NT2/D1 (cell line): ENCODE data around the gene OGFOD3.

ENCODE experiments used
- DNase-seq: peaks from one replicate; pipeline ENCODE4 v3.0.0-alpha.2; 2011; ENCODE audit warnings: low read depth, low spot score
- H3K27me3 ChIP-seq: 2 replicates; pipeline ENCODE4 v1.6.0; 2011; ENCODE audit warnings: mild to moderate bottlenecking; ENCODE audit not compliant: insufficient read length, insufficient read depth
- H3K36me3 ChIP-seq: 2 replicates; pipeline ENCODE4 v1.6.1; 2011; ENCODE audit warnings: mild to moderate bottlenecking, low read length, mixed read lengths; ENCODE audit not compliant: insufficient read depth, insufficient read length
- H3K4me1 ChIP-seq: 2 replicates; pipeline ENCODE4 v1.5.1; 2011; ENCODE audit not compliant: insufficient read depth, insufficient read length
- H3K4me3 ChIP-seq: 2 replicates; pipeline ENCODE4 v1.5.1; 2011; ENCODE audit warnings: low read depth; ENCODE audit not compliant: insufficient read length
- H3K9ac ChIP-seq: 2 replicates; pipeline ENCODE4 v1.6.0; 2011; ENCODE audit warnings: low read depth; ENCODE audit not compliant: insufficient read length
- H3K9me3 ChIP-seq: 2 replicates; pipeline ENCODE4 v1.5.1; 2011; ENCODE audit warnings: mild to moderate bottlenecking, low read length; ENCODE audit not compliant: insufficient read depth
- SUZ12 ChIP-seq: IDR thresholded peaks from 2 replicates; pipeline ENCODE4 v1.6.1; 2011; ENCODE audit not compliant: insufficient read length, insufficient read depth; ENCODE audit errors: extremely low read depth
- YY1 ChIP-seq: IDR thresholded peaks from 2 replicates; pipeline ENCODE4 v1.6.1; 2011; ENCODE audit not compliant: insufficient read length, insufficient read depth
- ZNF274 ChIP-seq: IDR thresholded peaks from 2 replicates; pipeline ENCODE4 v1.6.1; 2011; ENCODE audit warnings: mild to moderate bottlenecking, low read depth, low read length

The OGFOD3 gene

DNA sequence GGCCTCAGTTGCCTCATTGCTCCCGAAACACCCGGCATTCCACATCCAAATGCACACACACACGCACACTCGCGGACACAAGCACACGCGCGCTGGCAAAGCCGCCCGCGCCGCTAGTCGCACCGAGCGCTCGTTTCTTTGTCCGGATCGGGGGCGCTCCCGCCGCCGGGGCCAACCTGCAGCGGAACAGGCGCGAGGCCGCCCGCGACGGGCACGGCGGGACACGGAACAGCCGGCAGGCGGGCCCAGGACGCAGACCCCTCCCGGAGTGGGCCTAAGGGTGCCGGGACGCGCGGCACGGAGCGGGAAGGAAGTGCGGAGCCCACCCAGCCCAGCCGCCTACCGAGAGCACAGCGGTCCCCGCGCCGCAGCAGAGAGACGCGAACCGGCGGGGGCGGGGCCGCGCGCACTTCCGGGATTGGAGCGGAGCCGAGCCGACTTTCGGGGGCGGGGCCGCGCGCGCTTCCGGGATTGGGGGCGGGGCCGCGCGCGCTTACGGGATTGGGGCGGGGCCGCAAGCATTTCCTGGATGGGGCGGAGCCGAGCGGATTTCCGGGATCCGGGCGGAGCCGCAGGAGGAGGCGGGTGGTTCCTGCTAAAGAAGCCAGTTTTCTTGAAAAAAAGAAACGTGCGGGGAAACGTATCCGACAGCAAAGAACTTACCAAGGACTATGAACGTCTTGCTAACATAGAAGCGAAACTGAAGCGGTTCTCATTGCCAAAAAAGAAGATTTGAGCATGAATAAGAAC lies 32.1 kb upstream of the OGFOD3 start, which contains the start of gene CYBC1:
Gene CYBC1, minus strand, starts transcription at position 396 of the 750 bp plus-strand sequence. CDS start 1,498 bp downstream, outside the sequence.
- H3K36me3 ChIP-seq: peaks cover 21% of the 10 kb centered on the region
- peak; percentile 66 for DNase-seq
- H3K9me3 ChIP-seq: peaks cover 40% of the 10 kb centered on the region
- H3K27me3 ChIP-seq: no peaks in the 10 kb centered on the region
- peak within 1 kb of the TSS; percentile 91 for H3K4me3 ChIP-seq
- H3K4me1 ChIP-seq: peaks cover 8% of the 10 kb centered on the region
- TF ChIP-seq ZNF274 (no peak), SUZ12 (no peak), YY1 (no peak)
- peak within 1 kb of the TSS; percentile 89 for H3K9ac ChIP-seq

DNA sequence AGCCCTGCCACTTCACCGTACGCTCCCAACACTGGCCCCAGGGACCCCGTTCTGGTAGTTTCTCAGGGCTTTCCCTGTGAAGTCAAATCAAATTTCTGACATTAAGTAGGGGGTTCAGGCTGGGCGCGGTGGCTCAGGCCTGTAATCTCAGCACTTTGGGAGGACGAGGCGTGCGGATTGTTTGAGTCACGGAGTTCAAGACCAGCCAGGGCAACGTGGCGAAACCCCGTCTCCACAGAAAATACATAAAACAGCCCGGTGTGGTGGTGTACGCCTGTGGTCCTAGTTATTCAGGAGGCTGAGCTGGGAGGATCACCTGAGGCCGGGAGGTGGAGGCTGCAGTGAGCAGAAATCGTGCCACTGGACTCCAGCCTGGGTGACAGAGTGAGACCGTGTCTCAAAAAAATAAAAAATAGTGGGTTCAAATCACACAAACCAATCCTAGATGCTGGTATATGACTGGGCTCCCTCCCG lies 31.5 kb upstream of the OGFOD3 start:
- H3K27me3 ChIP-seq: no peaks in the 10 kb centered on the region

DNA sequence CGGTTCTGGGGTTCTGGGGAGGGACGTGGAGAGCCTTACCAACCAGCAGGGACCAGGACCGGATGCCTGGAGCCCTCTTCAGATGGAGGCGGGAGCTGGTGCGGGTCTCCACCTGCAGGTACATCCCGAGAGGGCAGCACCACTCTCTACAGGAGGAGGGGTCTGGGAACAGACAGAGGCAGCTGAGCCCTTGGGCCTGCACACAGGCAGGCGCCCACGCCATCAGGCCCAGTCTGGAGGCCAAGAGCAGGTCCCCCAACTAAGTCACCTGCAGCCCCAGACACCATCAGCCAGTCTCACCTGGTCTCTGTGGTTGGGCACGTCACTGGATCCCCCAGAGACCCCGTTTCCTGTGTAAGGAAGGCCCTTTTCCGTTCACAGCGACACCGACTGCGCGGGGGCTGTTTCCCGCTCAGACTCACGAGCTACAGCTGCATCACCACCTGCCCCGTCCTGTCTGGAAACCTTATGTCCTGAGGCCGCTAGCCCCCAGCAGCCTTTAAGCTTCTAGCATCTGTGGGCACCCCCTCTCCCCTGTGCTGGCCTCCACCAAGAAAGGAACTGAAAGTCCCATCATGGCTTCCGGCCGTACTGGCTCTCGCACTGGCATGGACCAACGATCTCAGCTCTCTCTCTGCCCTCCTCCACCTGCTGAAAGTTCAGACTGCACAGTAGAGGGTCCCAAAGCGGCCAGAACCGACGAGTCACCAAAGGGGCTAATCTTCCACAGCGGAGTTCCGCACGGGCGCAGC lies 30.9 kb upstream of the OGFOD3 start:
- Histone ChIP-seq H3K9ac (no peak overlapping the region), H3K36me3 (peaks cover 33% of the 10 kb centered on the region), H3K4me1 (peaks cover 11% of the 10 kb centered on the region), H3K27me3 (no peaks in the 10 kb centered on the region), H3K4me3 (no peak overlapping the region), H3K9me3 (peaks cover 31% of the 10 kb centered on the region)
- no peak for DNase-seq
- TF ChIP-seq YY1 (no peak), ZNF274 (no peak), SUZ12 (no peak)

More for the DNA sequence above, 31.5 kb upstream of the OGFOD3 start:
- TF ChIP-seq YY1: no peak
- TF ChIP-seq SUZ12: no peak
- TF ChIP-seq ZNF274: no peak
- H3K4me3 ChIP-seq: peak overlapping the region; percentile 91
- peak overlapping the region; percentile 89 for H3K9ac ChIP-seq
- peaks cover 37% of the 10 kb centered on the region for H3K9me3 ChIP-seq
- peaks cover 11% of the 10 kb centered on the region for H3K4me1 ChIP-seq
- no peak for DNase-seq
- H3K36me3 ChIP-seq: peaks cover 27% of the 10 kb centered on the region

DNA sequence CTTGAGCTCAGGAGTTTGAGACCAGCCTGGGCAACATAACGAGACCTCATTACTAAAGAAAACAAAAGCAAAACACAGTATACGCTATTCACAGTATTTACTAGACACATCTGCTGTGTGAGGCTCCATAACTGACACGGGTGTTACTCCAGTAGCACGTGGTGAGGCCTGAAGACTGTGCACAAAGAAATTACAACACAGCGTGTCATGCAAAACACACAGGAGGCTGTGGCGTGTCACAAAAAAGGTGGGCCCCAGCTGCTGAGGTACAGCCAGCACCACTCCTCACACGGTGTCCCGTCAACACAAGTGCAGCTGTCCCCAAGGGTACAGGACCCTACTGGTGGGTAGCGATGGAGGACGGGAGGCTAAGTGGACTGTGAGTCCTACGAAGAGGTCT lies 29.5 kb upstream of the OGFOD3 start:
- Histone ChIP-seq H3K9ac (no peak overlapping the region), H3K9me3 (peaks cover 18% of the 10 kb centered on the region), H3K4me3 (no peak overlapping the region), H3K4me1 (peaks cover 11% of the 10 kb centered on the region), H3K27me3 (no peaks in the 10 kb centered on the region), H3K36me3 (peaks cover 47% of the 10 kb centered on the region)
- no peak for TF ChIP-seq SUZ12
- no peak for DNase-seq

DNA sequence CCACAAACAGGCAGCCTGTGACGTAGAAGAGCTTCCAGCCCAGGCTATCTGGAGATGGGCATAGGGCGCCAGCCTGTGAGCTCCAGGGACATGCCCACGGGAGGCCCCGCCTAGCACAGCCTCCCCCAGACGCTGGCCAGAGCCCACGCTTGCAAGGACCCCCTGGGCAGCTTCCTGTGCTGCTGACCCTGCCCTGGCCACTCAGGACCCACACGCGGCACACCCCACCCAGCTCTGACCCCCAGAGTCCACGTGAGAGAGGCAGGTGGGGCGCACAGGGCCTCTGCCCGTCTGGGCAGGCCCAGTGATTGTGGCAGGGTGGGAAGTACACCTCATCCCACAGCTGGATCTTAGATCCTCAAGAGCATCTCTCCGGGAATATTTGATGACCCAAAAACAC lies 28.3 kb upstream of the OGFOD3 start:
- Histone ChIP-seq H3K4me3 (no peak overlapping the region), H3K9me3 (peaks cover 6% of the 10 kb centered on the region; the same call in 1 of the 2 replicates), H3K36me3 (peaks cover 59% of the 10 kb centered on the region), H3K27me3 (no peaks in the 10 kb centered on the region), H3K9ac (no peak overlapping the region), H3K4me1 (peaks cover 11% of the 10 kb centered on the region)
- DNase-seq: no peak
- no peak for TF ChIP-seq YY1
- TF ChIP-seq SUZ12: no peak
- no peak for TF ChIP-seq ZNF274

DNA sequence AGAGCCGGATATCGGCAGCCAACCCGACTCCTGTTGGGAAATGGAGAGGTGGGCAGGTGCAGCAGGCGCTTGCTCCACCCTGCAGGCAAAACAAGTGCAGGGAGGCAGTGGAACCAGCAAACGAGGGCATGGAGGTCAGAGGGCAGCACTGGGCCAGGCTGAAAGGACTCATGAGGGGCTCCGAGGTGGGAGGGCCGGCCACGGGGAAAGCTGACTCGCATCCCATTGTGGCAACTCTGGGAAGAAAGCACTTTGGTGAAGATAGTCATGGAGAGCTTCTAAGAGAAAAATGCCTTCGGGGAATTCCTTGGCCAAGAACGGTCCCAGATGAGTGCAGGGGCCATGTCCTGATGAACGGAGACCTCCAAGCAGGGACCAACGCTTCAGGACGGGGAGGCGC lies 27.7 kb upstream of the OGFOD3 start:
- no peak for TF ChIP-seq SUZ12
- TF ChIP-seq YY1: no peak
- TF ChIP-seq ZNF274: no peak
- no peak for DNase-seq
- H3K27me3 ChIP-seq: no peaks in the 10 kb centered on the region

DNA sequence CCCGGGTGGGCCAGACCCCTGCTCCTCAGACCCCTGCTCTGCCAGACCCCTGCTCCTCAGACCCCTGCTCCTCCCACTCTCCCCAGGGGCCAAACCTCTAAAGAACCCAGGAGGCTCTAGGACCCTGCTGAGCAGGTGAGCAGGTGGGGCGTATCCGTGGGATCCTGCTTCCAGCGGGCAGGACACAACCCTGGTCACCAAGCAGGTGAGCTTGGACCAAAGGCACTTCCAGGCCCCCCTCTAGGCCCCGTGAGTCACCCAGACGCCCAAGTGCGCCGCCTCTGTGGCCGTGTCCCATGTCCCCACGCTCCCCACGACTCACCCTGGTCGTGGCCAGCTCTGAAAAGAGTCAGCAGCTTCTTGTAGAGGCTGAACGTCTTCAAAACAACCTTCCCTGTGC lies 27.2 kb upstream of the OGFOD3 start:
- Histone ChIP-seq H3K9ac (no peak overlapping the region), H3K36me3 (peaks cover 61% of the 10 kb centered on the region), H3K4me1 (peaks cover 11% of the 10 kb centered on the region), H3K4me3 (no peak overlapping the region), H3K9me3 (no peaks in the 10 kb centered on the region), H3K27me3 (no peaks in the 10 kb centered on the region)
- TF ChIP-seq SUZ12 (no peak), YY1 (no peak), ZNF274 (no peak)
- no peak for DNase-seq

More for the DNA sequence above, 27.7 kb upstream of the OGFOD3 start:
- Histone ChIP-seq H3K4me3 (no peak overlapping the region), H3K9ac (no peak overlapping the region), H3K36me3 (peaks cover 60% of the 10 kb centered on the region), H3K9me3 (peaks cover under 1% of the 10 kb centered on the region; the same call in 1 of the 2 replicates), H3K4me1 (peaks cover 11% of the 10 kb centered on the region)
